K562 (cell line): ENCODE results near the gene CHTOP. TPM values are rescaled to one million over a fixed set of nuclear protein-coding genes. Genes with fewer than 3 reads are reported as not detected.

Source experiments
- ATAC-seq: fragments of 200-7000 bp; cut with Tn5 transposase; 3 replicates; pipeline ENCODE4 v1.9.1; 2020; ENCODE audit warnings: moderate library complexity
- Bru-seq: library from RNA; stranded (reverse); fragments of 400-500 nt; gene quantifications from one replicate; lab custom pipeline; 2021; lab: Mats Ljungman, UMichigan
- BruChase-seq, 2 experiments: library from RNA; stranded (reverse); fragments of 400-500 nt; gene quantifications; one replicate each; lab custom pipeline; 2021; lab: Mats Ljungman, UMichigan
- BruUV-seq: library from RNA; stranded (reverse); fragments of 400-500 nt; replicated peaks from 2 replicates; lab custom pipeline; 2021; lab: Mats Ljungman, UMichigan
- CTCF ChIA-PET: fragments of 300-600 bp; formaldehyde crosslinking; extraction: SDS; loops from one replicate; lab custom pipeline; 2021; ENCODE audit warnings: low intra/inter-chr PET ratio; lab: Yijun Ruan, JAX
- POLR2A ChIA-PET: fragments of 300-600, 350-650 bp; sonication (Branson Sonifier 250); formaldehyde crosslinking; extraction: SDS; loops from one replicate; lab custom pipeline; 2021; ENCODE audit warnings: antibody characterized with exemption, inconsistent platforms; lab: Yijun Ruan, JAX
- DNase-seq, 4 experiments: peaks; one replicate each; pipeline versions ENCODE4 v3.0.0 to v3.0.0-alpha.2; 2011 to 2018; ENCODE audit warnings: low spot score in 3 of 4, mixed read lengths in 3 of 4; ENCODE audit errors: extremely low read depth in 1 of 4
- FAIRE-seq: peaks from 2 replicates; lab custom pipeline; 2011; peaks lifted over from hg19 to GRCh38; lab: Jason Lieb, UNC
- H2AFZ ChIP-seq: 2 replicates; pipeline ENCODE4 v1.6.0; 2011; ENCODE audit warnings: low read depth, low read length, control low read depth, inconsistent platforms
- H3K27ac ChIP-seq: fragments of 200-600 bp; 3 replicates; pipeline ENCODE4 v1.8.0; 2011; ENCODE audit warnings: low read depth, mild to moderate bottlenecking, control low read depth, inconsistent platforms, low read length, moderate library complexity, mixed read lengths; ENCODE audit errors: extremely low read depth
- H3K27me3 ChIP-seq, 2 experiments: fragments of 300-600 bp in 1 of 2; 2 replicates in 1 of 2; 3 replicates in 1 of 2; pipeline versions ENCODE4 v1.6.0 to v1.8.0; 2011; ENCODE audit warnings: inconsistent platforms in 2 of 2, low read length in 2 of 2, mild to moderate bottlenecking in 1 of 2, mixed read lengths in 1 of 2, moderate library complexity in 1 of 2; ENCODE audit not compliant: control insufficient read depth in 2 of 2, insufficient read depth in 2 of 2
- H3K36me3 ChIP-seq: fragments of 300-600 bp; 3 replicates; pipeline ENCODE4 v1.8.0; 2011; ENCODE audit warnings: mild to moderate bottlenecking, low read length, inconsistent platforms; ENCODE audit not compliant: control insufficient read depth, insufficient read depth
- H3K4me1 ChIP-seq, 2 experiments: fragments of 200-600 bp in 1 of 2; replicated peaks in 1 of 2; 2 replicates in 1 of 2; 3 replicates in 1 of 2; pipeline versions ENCODE4 v1.5.1 to v1.8.0; 2011; ENCODE audit warnings: inconsistent platforms in 2 of 2, low read length in 2 of 2, mild to moderate bottlenecking in 1 of 2, mixed read lengths in 1 of 2, moderate library complexity in 1 of 2; ENCODE audit not compliant: control insufficient read depth in 2 of 2, insufficient read depth in 2 of 2
- H3K4me2 ChIP-seq: 2 replicates; pipeline ENCODE4 v1.6.1; 2011; ENCODE audit warnings: low read length, control low read depth, inconsistent platforms, mixed read lengths; ENCODE audit not compliant: insufficient read depth
- H3K4me3 ChIP-seq: fragments of 200-600 bp; sonication (generic), shearing (Covaris generic); 2 replicates; pipeline ENCODE4 v1.5.1; 2016; ENCODE audit warnings: control low read depth, inconsistent platforms
- H3K79me2 ChIP-seq: fragments of 200-600 bp; 3 replicates; pipeline ENCODE4 v1.8.0; 2011; ENCODE audit warnings: low read length, inconsistent platforms; ENCODE audit not compliant: control insufficient read depth, insufficient read depth
- H3K9ac ChIP-seq, 2 experiments: 2 replicates each; pipeline versions ENCODE4 v1.6.0 to v1.6.1; 2011; ENCODE audit warnings: low read depth in 2 of 2, low read length in 2 of 2, control low read depth in 1 of 2, inconsistent platforms in 1 of 2, mild to moderate bottlenecking in 1 of 2, mixed read lengths in 1 of 2; ENCODE audit not compliant: insufficient read depth in 1 of 2
- H3K9me1 ChIP-seq: one replicate; pipeline ENCODE4 v1.6.0; 2011; ENCODE audit warnings: inconsistent platforms, mild to moderate bottlenecking, low read length, moderate library complexity; ENCODE audit not compliant: control insufficient read depth, insufficient read depth
- H3K9me3 ChIP-seq: replicated peaks from 2 replicates; pipeline ENCODE4 v1.5.1; 2011; ENCODE audit warnings: low read depth, low read length, inconsistent platforms; ENCODE audit not compliant: control insufficient read depth, insufficient read depth
- H4K20me1 ChIP-seq: replicated peaks from 2 replicates; pipeline ENCODE4 v1.6.1; 2011; ENCODE audit warnings: low read length, inconsistent platforms, mixed read lengths; ENCODE audit not compliant: control insufficient read depth, insufficient read depth
- ARID2 ChIP-seq: fragments of 450-650 bp; IDR thresholded peaks from 2 replicates; pipeline ENCODE4 v1.6.1; 2017; ENCODE audit warnings: antibody characterized with exemption, mild to moderate bottlenecking
- ELF2 ChIP-seq: fragments of 250-450 bp; sonication (Bioruptor Pico); IDR thresholded peaks from 2 replicates; pipeline ENCODE4 v1.5.0; 2021; ENCODE audit warnings: mild to moderate bottlenecking
- GTF2B ChIP-seq: IDR thresholded peaks from 2 replicates; pipeline ENCODE4 v1.6.1; 2011; ENCODE audit not compliant: insufficient read length; ENCODE audit errors: extremely low read depth
- SAP30 ChIP-seq: fragments of 200-600 bp; sonication (generic); IDR thresholded peaks from 2 replicates; pipeline ENCODE4 v1.6.1; 2012; ENCODE audit warnings: borderline replicate concordance, low read depth, mild to moderate bottlenecking, moderate library complexity, low read length, control low read depth, inconsistent platforms; ENCODE audit not compliant: insufficient read depth, poor library complexity, severe bottlenecking
- WGBS: fragments of 100-300 bp; shearing (Covaris generic); methylation state at CpG from one replicate; pipeline ENCODE4 v1.1.6; 2016; ENCODE audit warnings: low coverage, mixed read lengths; ENCODE audit not compliant: insufficient coverage; ENCODE audit errors: missing lambda C conversion rate; 5-methylcytosine and 5-hydroxymethylcytosine counted together
- in situ Hi-C: fragments of 300-500 bp; cut with MboI; formaldehyde crosslinking; loops from 4 replicates; pipeline ENCODE4 v1.15.0; 2018; ENCODE audit warnings: inconsistent platforms, mixed read lengths
- intact Hi-C: fragments of 100-400 bp; cut with micrococcal nuclease; formaldehyde crosslinking; loops from 2 replicates; pipeline ENCODE4 v1.14.2; 2022
- long read RNA-seq, 3 experiments: library from polyadenylated mRNA in 2 of 3; library from RNA in 1 of 3; unstranded in 2 of 3; stranded (forward) in 1 of 3; transcript quantifications; one replicate each; pipeline ENCODE4 v2.0.0, GENCODE V29; 2019 to 2022
- polyA minus RNA-seq, 3 experiments: library from RNA; depleted of rRNA, polyadenylated mRNA; stranded (reverse); fragments of >200 nt; gene quantifications; 2 replicates each; pipeline ENCODE4 v1.2.3, GENCODE V29; 2011
- polyA plus RNA-seq, 8 experiments: library from polyadenylated mRNA; depleted of rRNA in 4 of 8; stranded (reverse) in 5 of 8; unstranded in 3 of 8; fragments of >200 nt; fragmentation: Nextera tagmentation in 2 of 8; fragmentation: Illumina TruSeq in 1 of 8; extraction: Ambion mirVana in 2 of 8; extraction: Trizol in 1 of 8; gene quantifications; 2 replicates each; pipeline versions ENCODE4 v1.2.1 to v1.2.3, GENCODE V29; 2011 to 2014; ENCODE audit warnings: inconsistent platforms in 1 of 8, missing spikeins in 1 of 8
- total RNA-seq, 7 experiments: library from RNA; depleted of rRNA in 6 of 7; stranded (reverse); fragments of >200 nt in 6 of 7; fragmentation: Illumina TruSeq in 2 of 7; extraction: Trizol in 2 of 7; gene quantifications; 2 replicates each; pipeline versions ENCODE4 v1.2.1 to v1.2.3, GENCODE V29; 2011 to 2021; ENCODE audit warnings: low replicate concordance in 1 of 7

Gene CHTOP
- 128 and 182 TPM in 2 replicates for total RNA-seq (2011; cell fraction: chromatin; rRNA removed; ENCODE audit: low replicate concordance)
- 86.2 and 96.9 TPM in 2 replicates for total RNA-seq (2011; cell fraction: nucleolus; rRNA removed)
- total RNA-seq (2011; cell fraction: nucleoplasm; rRNA removed), result 171 and 245 TPM in 2 replicates
- total RNA-seq (2014; rRNA removed) (60.8 and 75.6 TPM in 2 replicates), total RNA-seq (2014; rRNA removed; fragmentation: Illumina TruSeq; extraction: Trizol) (53.0 and 54.8 TPM in 2 replicates), total RNA-seq (2015; rRNA removed; fragmentation: Illumina TruSeq; extraction: Trizol) (57.2 and 60.4 TPM in 2 replicates), total RNA-seq (2021) (79.2 and 79.6 TPM in 2 replicates), polyA plus RNA-seq (2011; rRNA removed) (82.7 and 91.8 TPM in 2 replicates), polyA plus RNA-seq (2014; fragmentation: Illumina TruSeq; extraction: Trizol) (68.2 and 68.3 TPM in 2 replicates), polyA plus RNA-seq (2014; fragmentation: Nextera tagmentation; extraction: Ambion mirVana) (10 to 100 TPM; 10.2 to 10.3 TPM), polyA plus RNA-seq (2014; rRNA removed) (87.8 and 94.0 TPM in 2 replicates), polyA minus RNA-seq (2011; rRNA and poly(A)+ RNA removed) (67.2 and 81.2 TPM in 2 replicates), Bru-seq, nascent RNA (percentile 97 among the genes with signal in this experiment), BruChase-seq, experiment 1, labeled RNA remaining after a 2-hour chase (percentile 98 among the genes with signal in this experiment), BruChase-seq, experiment 2, labeled RNA remaining after a 6-hour chase (percentile 97 among the genes with signal in this experiment)
- 56.0 and 71.7 TPM in 2 replicates for polyA plus RNA-seq (2011; cell fraction: cytosol; rRNA removed)
- polyA plus RNA-seq (2011; cell fraction: nucleus; rRNA removed), result 78.6 and 81.6 TPM in 2 replicates
- 59.7 and 63.1 TPM in 2 replicates for polyA plus RNA-seq (2012)
- 25.4 and 25.8 TPM in 2 replicates for polyA minus RNA-seq (2011; cell fraction: cytosol; rRNA and poly(A)+ RNA removed)
- 61.4 and 84.9 TPM in 2 replicates for polyA minus RNA-seq (2011; cell fraction: nucleus; rRNA and poly(A)+ RNA removed)
- long read RNA-seq, experiment 1, transcript CHTOP-205 (5 exons, 1,923 nt), result minor isoform, 6 of 282 reads
- long read RNA-seq, experiment 1, transcript CHTOP-203 (6 exons, 2,165 nt), result major isoform, 104 of 282 reads
- long read RNA-seq, experiment 1, transcript CHTOP-204 (6 exons, 2,096 nt), result minor isoform, 97 of 282 reads
- long read RNA-seq, experiment 1, partial matches to known transcripts, result 37 of 282 reads
- long read RNA-seq, experiment 1, other reads (novel, unspliced or antisense), result 33 of 282 reads
- long read RNA-seq, experiment 2, transcript CHTOP-204 (6 exons, 2,096 nt), result minor isoform, 13 of 107 reads
- long read RNA-seq, experiment 2, transcript CHTOP-203 (6 exons, 2,165 nt), result major isoform, 28 of 107 reads
- long read RNA-seq, experiment 2, partial matches to known transcripts, result 30 of 107 reads
- long read RNA-seq, experiment 2, other reads (novel, unspliced or antisense), result 31 of 107 reads
- long read RNA-seq, experiment 3, transcript CHTOP-203 (6 exons, 2,165 nt), result minor isoform, 49 of 114 reads
- long read RNA-seq, experiment 3, transcript CHTOP-204 (6 exons, 2,096 nt), result major isoform, 55 of 114 reads
- long read RNA-seq, experiment 3, partial matches to known transcripts, result 7 of 114 reads
- long read RNA-seq, experiment 3, other reads (novel, unspliced or antisense), result 2 of 114 reads

- Histone ChIP-seq H3K79me2 (peaks cover 46% of the 10 kb centered on the region), H3K4me3 (peak within 1 kb of the TSS; percentile 89), H4K20me1 (no peaks in the 10 kb centered on the region; the same call in 1 of the 2 replicates), H3K4me2 (peak within 1 kb of the TSS; percentile 88), H3K9me3 (no peaks in the 10 kb centered on the region), H3K4me1 (peaks cover 17 to 20% of the 10 kb centered on the region in 2 experiments), H3K36me3 (peaks cover 35% of the 10 kb centered on the region), H3K27ac (peak within 1 kb of the TSS; percentile 98), H3K9ac (peak within 1 kb of the TSS; percentile 100), H3K9me1 (no peaks in the 10 kb centered on the region), H3K27me3 (no peaks in the 10 kb centered on the region), H2AFZ (peak within 1 kb of the TSS; percentile 81)
- DNase-seq (peak; percentile 94 to 98 (median 95)), FAIRE-seq (peak; percentile 95), ATAC-seq (peak; percentile 94)
- POLR2A ChIA-PET, result interaction anchor here (0.5 to 11.6 kb wide), 24 partner anchors 10 to 913 kb away, joined by 3 to 205 read pairs (median 3); partner anchors contain the start of genes S100A14 and SNAPIN
- intact Hi-C loops, result loop anchor here (1.0 to 5.0 kb wide), 2 partner anchors 37 to 102 kb away; no protein-coding TSS in a partner anchor
- CTCF ChIA-PET, result no interaction called here
- WGBS, result under 1% methylated on average over 60 of the region's 65 CpGs
- TSS peak; percentile 85 for BruUV-seq
- in situ Hi-C loops, result no loop called here
- TF ChIP-seq ARID2, result no peak
- peak; percentile 68 for TF ChIP-seq SAP30
- TF ChIP-seq ELF2 (CRISPR knock-in tag), result peak; percentile 54; the same call in 1 of the 2 replicates
- no peak for TF ChIP-seq GTF2B
Observed at GRCh38 chr1:153633754-153634665, at the start of gene CHTOP. TSS of gene CHTOP (plus strand) at chr1:153634066. CDS start at chr1:153636589, 2,523 bp downstream.
